ENCODE data around the gene CSF1.

- no peak for TF ChIP-seq CTCF (IDR thresholded peaks at IDR 0.05; ENCODE audit: low read depth, low read length)
- no peak for TF ChIP-seq EZH2phosphoT487 (IDR thresholded peaks at IDR 0.05; ENCODE audit: low read depth)
Measured at GRCh38 chr1:109978761-109979488, 68.3 kb downstream of the CSF1 start.
